Measurements from ENCODE around the gene AKAP13. TPM values are rescaled to one million over a fixed set of nuclear protein-coding genes. Genes with fewer than 3 reads are reported as not detected.

AKAP13 gene
- total RNA-seq, 1 donor from 2014 or later: 443 TPM

DNA sequence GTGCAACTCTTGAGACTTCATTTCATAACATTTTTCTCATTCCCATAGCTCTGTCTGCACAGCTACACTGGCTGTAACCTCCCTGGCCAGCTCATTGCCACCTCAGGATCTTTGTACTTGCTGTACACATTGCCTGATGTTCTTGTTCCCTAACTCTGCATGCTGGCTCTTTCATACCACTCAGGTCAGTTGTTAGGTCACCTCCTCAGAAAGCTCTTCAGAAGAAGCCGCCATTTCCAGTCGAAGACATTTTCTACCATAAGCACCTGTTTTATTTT lies 176.2 kb downstream of the AKAP13 start:
- Histone ChIP-seq H3K4me3 (peak overlapping the region; percentile 35), H3K9me3 (no peaks in the 10 kb centered on the region), H3K4me1 (peaks cover 66% of the 10 kb centered on the region), H3K36me3 (peaks cover 15% of the 10 kb centered on the region), H3K27ac (peak overlapping the region; percentile 64), H3K27me3 (ENCODE audit: low read depth) (no peaks in the 10 kb centered on the region)
- intact Hi-C loops (cut with DNase I): no loop called here
- peak; percentile 40 for DNase-seq
- peak; percentile 72 to 83 for ATAC-seq
- no peak for TF ChIP-seq CTCF (IDR thresholded peaks at IDR 0.05)

- no peaks in the 10 kb centered on the region for H3K9me3 ChIP-seq
- ATAC-seq: no peak
- intact Hi-C loops (cut with DNase I): no loop called here
- no peaks in the 10 kb centered on the region for H3K27me3 ChIP-seq (ENCODE audit: low read depth)
- DNase-seq: no peak
- H3K4me3 ChIP-seq: no peak overlapping the region
- TF ChIP-seq CTCF (IDR thresholded peaks at IDR 0.05): no peak
- peak overlapping the region; percentile 5 for H3K27ac ChIP-seq
- H3K36me3 ChIP-seq: peaks cover 20% of the 10 kb centered on the region
- peaks cover 73% of the 10 kb centered on the region for H3K4me1 ChIP-seq
Observed at GRCh38 chr15:85557385-85557784, 177.0 kb downstream of the AKAP13 start.

DNA sequence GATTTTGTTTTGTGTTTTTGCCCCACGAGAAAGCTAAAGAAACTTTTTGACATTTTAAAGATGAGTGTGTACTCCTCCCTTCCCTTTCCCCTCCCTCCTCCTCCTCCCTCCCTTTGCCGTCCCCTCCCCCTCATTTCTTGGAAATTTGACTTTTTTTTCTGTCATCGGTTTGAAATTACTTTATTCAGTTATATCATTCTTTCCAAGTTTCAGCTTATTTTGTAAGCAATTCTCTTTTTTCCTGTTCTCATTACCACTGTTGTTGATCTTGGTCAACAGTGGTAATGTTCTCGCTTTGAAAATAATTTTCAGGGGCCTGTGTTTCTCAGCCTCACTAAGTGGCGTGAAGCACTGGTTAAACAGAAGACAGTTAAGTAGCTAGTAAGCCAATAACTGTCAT lies 178.4 kb downstream of the AKAP13 start:
- peaks cover 11% of the 10 kb centered on the region for H3K36me3 ChIP-seq
- intact Hi-C loops (cut with DNase I): no loop called here
- H3K27ac ChIP-seq: peak overlapping the region; percentile 34
- H3K27me3 ChIP-seq (ENCODE audit: low read depth): no peaks in the 10 kb centered on the region
- no peak for ATAC-seq
- DNase-seq: no peak
- H3K9me3 ChIP-seq: no peaks in the 10 kb centered on the region
- TF ChIP-seq CTCF (IDR thresholded peaks at IDR 0.05): no peak
- peaks cover 81% of the 10 kb centered on the region for H3K4me1 ChIP-seq
- no peak overlapping the region for H3K4me3 ChIP-seq

DNA sequence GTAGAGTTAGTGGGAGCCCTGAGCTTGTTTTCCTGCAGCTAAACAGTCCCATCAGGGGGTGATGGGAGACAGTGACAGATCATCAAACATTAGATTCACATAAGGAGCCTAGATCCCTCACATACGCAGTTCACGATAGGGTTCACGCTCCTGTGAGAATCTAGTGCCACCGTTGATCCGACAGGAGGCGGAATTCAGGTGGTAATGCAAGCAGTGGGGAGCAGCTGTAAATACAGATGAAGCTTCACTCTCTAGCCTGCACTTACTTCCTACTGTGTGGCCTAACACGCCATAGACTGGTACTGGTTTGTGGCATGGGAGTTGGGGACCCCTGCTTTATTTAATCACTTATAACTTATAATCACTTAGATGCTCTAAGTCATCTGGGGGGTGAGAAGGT lies 179.1 kb downstream of the AKAP13 start:
- Histone ChIP-seq H3K36me3 (peaks cover 9% of the 10 kb centered on the region), H3K4me3 (no peak overlapping the region), H3K9me3 (no peaks in the 10 kb centered on the region), H3K27ac (peak overlapping the region; percentile 34), H3K4me1 (peaks cover 80% of the 10 kb centered on the region), H3K27me3 (ENCODE audit: low read depth) (no peaks in the 10 kb centered on the region)
- no peak for TF ChIP-seq CTCF (IDR thresholded peaks at IDR 0.05)
- intact Hi-C loops (cut with DNase I): no loop called here
- no peak for DNase-seq
- ATAC-seq: no peak

DNA sequence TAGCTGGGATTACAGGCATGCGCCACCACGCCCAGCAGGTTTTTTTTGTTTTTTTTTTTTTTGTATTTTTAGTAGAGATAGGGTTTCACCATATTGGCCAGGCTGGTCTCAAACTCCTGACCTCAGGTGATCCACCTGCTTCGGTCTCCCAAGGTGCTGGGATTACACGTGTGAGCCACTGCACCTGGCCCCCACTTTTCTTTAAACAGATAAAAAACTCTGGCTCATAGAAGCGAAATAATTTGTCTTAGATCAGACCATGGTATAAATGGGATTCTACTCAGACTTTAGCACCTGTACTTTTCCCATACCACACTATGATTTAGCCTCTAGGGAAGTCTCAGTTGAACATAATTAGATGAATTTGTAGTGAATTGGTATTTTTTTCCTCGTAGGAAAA lies 182.4 kb downstream of the AKAP13 start:
- H3K36me3 ChIP-seq: peaks cover 9% of the 10 kb centered on the region
- no peaks in the 10 kb centered on the region for H3K9me3 ChIP-seq
- no peak for DNase-seq
- H3K4me1 ChIP-seq: peaks cover 64% of the 10 kb centered on the region
- H3K4me3 ChIP-seq: no peak overlapping the region
- no peak for TF ChIP-seq CTCF (IDR thresholded peaks at IDR 0.05)
- no peaks in the 10 kb centered on the region for H3K27me3 ChIP-seq (ENCODE audit: low read depth)
- peak overlapping the region; percentile 72 for H3K27ac ChIP-seq
- intact Hi-C loops (cut with DNase I): no loop called here
- ATAC-seq: no peak

DNA sequence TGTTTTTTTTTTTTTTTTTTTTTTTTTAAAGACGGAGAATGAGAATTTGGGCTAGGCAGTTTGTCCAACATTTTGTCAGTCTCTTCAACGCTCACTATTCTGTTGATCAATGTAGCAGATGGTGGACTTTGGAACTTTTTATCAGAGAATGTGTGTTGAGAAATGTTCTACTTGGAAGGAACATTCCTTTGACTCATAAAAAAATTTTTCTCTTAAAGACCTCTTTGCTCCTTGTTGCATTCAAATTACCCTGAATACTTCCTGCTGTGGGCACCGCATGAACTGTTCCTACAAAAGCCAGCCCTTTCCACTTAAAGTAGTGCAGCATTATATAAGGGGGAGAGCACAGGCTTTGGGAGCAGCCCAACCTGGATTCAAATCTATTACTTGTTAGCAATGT lies 182.9 kb downstream of the AKAP13 start:
- TF ChIP-seq CTCF (IDR thresholded peaks at IDR 0.05): no peak
- Histone ChIP-seq H3K27ac (peak overlapping the region; percentile 72), H3K4me1 (peaks cover 63% of the 10 kb centered on the region), H3K4me3 (no peak overlapping the region), H3K9me3 (no peaks in the 10 kb centered on the region), H3K27me3 (ENCODE audit: low read depth) (no peaks in the 10 kb centered on the region), H3K36me3 (peaks cover 9% of the 10 kb centered on the region)
- no peak for DNase-seq
- peak; percentile 93 to 94 for ATAC-seq
- intact Hi-C loops (cut with DNase I): no loop called here
